H1 (cell line): ENCODE results near the gene CBX4. TPM values are rescaled to one million over a fixed set of nuclear protein-coding genes. Genes with fewer than 3 reads are reported as not detected.
A peak's percentile ranks its signal among the peaks of the same experiment; 100 is the strongest.

Experiments
- CTCF ChIA-PET: fragments of 300-600 bp; sonication (Branson Sonifier 250); formaldehyde crosslinking; loops from one replicate; lab custom pipeline; 2021; ENCODE audit not compliant: partially characterized antibody; lab: Charles Lee
- POLR2A ChIA-PET: fragments of 300-600 bp; sonication (Branson Sonifier 250); formaldehyde crosslinking; loops from one replicate; lab custom pipeline; 2021; ENCODE audit warnings: inconsistent platforms; ENCODE audit not compliant: partially characterized antibody; lab: Charles Lee
- DNase-seq, 2 experiments: peaks; one replicate each; pipeline versions ENCODE4 v3.0.0 to v3.0.0-alpha.2; 2010 to 2022; ENCODE audit warnings: low spot score in 2 of 2, low read depth in 1 of 2, mixed read lengths in 1 of 2
- FAIRE-seq: peaks from 2 replicates; lab custom pipeline; 2011; peaks lifted over from hg19 to GRCh38; lab: Jason Lieb, UNC
- H2AFZ ChIP-seq: 2 replicates; pipeline ENCODE4 v1.8.1; 2012; ENCODE audit warnings: low read length, inconsistent platforms
- H2AK5ac ChIP-seq: 2 replicates; pipeline ENCODE4 v1.6.1; 2013; ENCODE audit warnings: low read depth, low read length
- H2BK120ac ChIP-seq: replicated peaks from 2 replicates; pipeline ENCODE3; 2013; ENCODE audit warnings: low read depth, low read length, inconsistent platforms
- H2BK12ac ChIP-seq: 2 replicates; pipeline ENCODE4 v1.6.1; 2013; ENCODE audit warnings: low read depth, low read length
- H2BK15ac ChIP-seq: 2 replicates; pipeline ENCODE4 v1.6.1; 2013; ENCODE audit warnings: low read length
- H2BK20ac ChIP-seq: 2 replicates; pipeline ENCODE4 v1.6.1; 2013; ENCODE audit warnings: low read length
- H2BK5ac ChIP-seq: 2 replicates; pipeline ENCODE4 v1.6.1; 2013; ENCODE audit warnings: low read depth, low read length
- H3K14ac ChIP-seq: 2 replicates; pipeline ENCODE4 v1.6.1; 2013; ENCODE audit warnings: inconsistent platforms; ENCODE audit not compliant: insufficient read length
- H3K18ac ChIP-seq: 2 replicates; pipeline ENCODE4 v1.6.1; 2013; ENCODE audit warnings: low read length; ENCODE audit errors: extremely low read depth
- H3K23ac ChIP-seq: 2 replicates; pipeline ENCODE4 v1.6.1; 2013; ENCODE audit warnings: inconsistent platforms; ENCODE audit not compliant: insufficient read length
- H3K23me2 ChIP-seq: 2 replicates; pipeline ENCODE4 v1.6.1; 2013; ENCODE audit warnings: low read depth, low read length
- H3K27ac ChIP-seq: 2 replicates; pipeline ENCODE4 v1.6.1; 2011; ENCODE audit warnings: low read depth, low read length, inconsistent platforms
- H3K27me3 ChIP-seq, 4 experiments: replicated peaks in 1 of 4; 1 replicate in 1 of 4; 2 replicates in 3 of 4; pipeline versions ENCODE4 v1.6.1 to v1.8.1; 2011 to 2013; ENCODE audit warnings: low read length in 3 of 4, mild to moderate bottlenecking in 3 of 4, inconsistent platforms in 2 of 4, mixed read lengths in 2 of 4, moderate library complexity in 1 of 4; ENCODE audit not compliant: control insufficient read depth in 3 of 4, insufficient read depth in 3 of 4; ENCODE audit errors: extremely low read depth in 1 of 4
- H3K36me3 ChIP-seq, 4 experiments: 2 replicates each; pipeline versions ENCODE4 v1.6.1 to v1.8.1; 2011 to 2013; ENCODE audit warnings: mild to moderate bottlenecking in 4 of 4, low read length in 3 of 4, moderate library complexity in 2 of 4, control low read depth in 1 of 4, inconsistent platforms in 1 of 4; ENCODE audit not compliant: insufficient read depth in 4 of 4, control insufficient read depth in 2 of 4
- H3K4ac ChIP-seq: replicated peaks from 2 replicates; pipeline ENCODE3; 2013; ENCODE audit warnings: low read length, low read depth, mixed read lengths, inconsistent platforms; ENCODE audit not compliant: insufficient read length
- H3K4me1 ChIP-seq, 4 experiments: replicated peaks in 1 of 4; 1 replicate in 1 of 4; 2 replicates in 3 of 4; pipeline versions ENCODE4 v1.6.1 to v1.8.1; 2011 to 2013; ENCODE audit warnings: low read length in 3 of 4, inconsistent platforms in 2 of 4, mixed read lengths in 1 of 4; ENCODE audit not compliant: insufficient read depth in 4 of 4, control insufficient read depth in 3 of 4
- H3K4me2 ChIP-seq, 2 experiments: 2 replicates each; pipeline versions ENCODE4 v1.6.1 to v1.8.1; 2011 to 2013; ENCODE audit warnings: low read depth in 2 of 2, low read length in 2 of 2, control low read depth in 1 of 2, inconsistent platforms in 1 of 2, mild to moderate bottlenecking in 1 of 2; ENCODE audit not compliant: insufficient read depth in 1 of 2
- H3K4me3 ChIP-seq, 4 experiments: fragments of 200-600, 300-600 bp in 1 of 4; sonication (generic), shearing (Covaris generic), sonication (Bioruptor Twin) in 1 of 4; 2 replicates each; pipeline versions ENCODE4 v1.5.1 to v1.8.1; 2011 to 2016; ENCODE audit warnings: low read length in 4 of 4, low read depth in 3 of 4, control low read depth in 2 of 4, inconsistent platforms in 2 of 4, mild to moderate bottlenecking in 2 of 4, mixed read lengths in 1 of 4, moderate library complexity in 1 of 4; ENCODE audit not compliant: insufficient read depth in 2 of 4; ENCODE audit errors: extremely low read depth in 1 of 4
- H3K56ac ChIP-seq: replicated peaks from 2 replicates; pipeline ENCODE3; 2013; ENCODE audit warnings: low read depth, mild to moderate bottlenecking, mixed read lengths, low read length, inconsistent platforms; ENCODE audit not compliant: insufficient read length
- H3K79me1 ChIP-seq: 2 replicates; pipeline ENCODE4 v1.6.1; 2013; ENCODE audit warnings: low read depth, low read length, control low read depth
- H3K79me2 ChIP-seq, 2 experiments: 2 replicates each; pipeline versions ENCODE4 v1.6.1 to v1.8.1; 2012 to 2013; ENCODE audit warnings: low read length in 2 of 2, mild to moderate bottlenecking in 2 of 2, inconsistent platforms in 1 of 2; ENCODE audit not compliant: insufficient read depth in 2 of 2, control insufficient read depth in 1 of 2
- H3K9ac ChIP-seq, 4 experiments: replicated peaks in 1 of 4; 1 replicate in 1 of 4; 2 replicates in 3 of 4; pipeline versions ENCODE4 v1.6.1 to v1.8.1; 2011 to 2013; ENCODE audit warnings: low read depth in 3 of 4, low read length in 3 of 4, control low read depth in 2 of 4, mild to moderate bottlenecking in 2 of 4, moderate library complexity in 2 of 4, inconsistent platforms in 1 of 4; ENCODE audit errors: extremely low read depth in 1 of 4
- H3K9me3 ChIP-seq, 2 experiments: 2 replicates each; pipeline versions ENCODE4 v1.6.1 to v1.8.1; 2012 to 2013; ENCODE audit warnings: mild to moderate bottlenecking in 2 of 2, moderate library complexity in 2 of 2, control low read depth in 1 of 2, inconsistent platforms in 1 of 2, low read depth in 1 of 2, low read length in 1 of 2, mixed read lengths in 1 of 2; ENCODE audit not compliant: insufficient read depth in 2 of 2
- H4K20me1 ChIP-seq, 2 experiments: replicated peaks in 1 of 2; 2 replicates each; pipeline versions ENCODE3 to v1.8.1; 2011 to 2013; ENCODE audit warnings: inconsistent platforms in 2 of 2, low read length in 2 of 2, mild to moderate bottlenecking in 1 of 2; ENCODE audit not compliant: insufficient read depth in 2 of 2, control insufficient read depth in 1 of 2
- H4K5ac ChIP-seq: 2 replicates; pipeline ENCODE4 v1.6.1; 2013; ENCODE audit warnings: low read length, low read depth, mixed read lengths, inconsistent platforms; ENCODE audit not compliant: insufficient read length
- H4K8ac ChIP-seq: 2 replicates; pipeline ENCODE4 v1.8.0; 2013; ENCODE audit warnings: mild to moderate bottlenecking, moderate library complexity, low read length, inconsistent platforms; ENCODE audit not compliant: insufficient read depth; ENCODE audit errors: extremely low read depth
- H4K91ac ChIP-seq: replicated peaks from 2 replicates; pipeline ENCODE3; 2013; ENCODE audit warnings: low read length, mixed read lengths, inconsistent platforms; ENCODE audit not compliant: insufficient read length
- CBX8 ChIP-seq: fragments of 300-800, 300-1000 bp; sonication (generic); IDR thresholded peaks from 2 replicates; pipeline ENCODE4 v1.7.1; 2016; ENCODE audit warnings: low read depth, low read length, borderline replicate concordance
- FOSL1 ChIP-seq: IDR thresholded peaks from 2 replicates; pipeline ENCODE4 v1.6.1; 2011; ENCODE audit warnings: mild to moderate bottlenecking, low read depth, low read length, moderate library complexity; ENCODE audit not compliant: insufficient read depth
- GABPA ChIP-seq: IDR thresholded peaks from 2 replicates; pipeline ENCODE4 v1.6.1; 2011; ENCODE audit warnings: mild to moderate bottlenecking, low read length, moderate library complexity, borderline replicate concordance; ENCODE audit not compliant: insufficient read depth
- HDAC2 ChIP-seq, 2 experiments: fragments of 300-600 bp in 1 of 2; sonication (generic) in 1 of 2; IDR thresholded peaks; 2 replicates each; pipeline ENCODE4 v1.6.1; 2011 to 2012; ENCODE audit warnings: low read depth in 2 of 2, low read length in 2 of 2, mild to moderate bottlenecking in 2 of 2, moderate library complexity in 2 of 2, borderline replicate concordance in 1 of 2, inconsistent platforms in 1 of 2
- KDM4A ChIP-seq: IDR thresholded peaks from one replicate; pipeline ENCODE4 v1.7.1; 2012; ENCODE audit warnings: low read depth, mild to moderate bottlenecking, moderate library complexity, low read length, inconsistent platforms; ENCODE audit not compliant: severe bottlenecking
- PHF8 ChIP-seq: fragments of 200-600 bp; sonication (generic); conservative IDR thresholded peaks from 2 replicates; pipeline ENCODE4 v1.7.1; 2012; ENCODE audit warnings: low read depth, mild to moderate bottlenecking, inconsistent platforms, low read length, moderate library complexity
- SAP30 ChIP-seq: fragments of 300-600 bp; sonication (generic); IDR thresholded peaks from 2 replicates; pipeline ENCODE4 v1.7.1; 2012; ENCODE audit warnings: low read length, moderate library complexity, mild to moderate bottlenecking, inconsistent platforms; ENCODE audit not compliant: insufficient read depth, insufficient replicate concordance
- SIN3A ChIP-seq, 2 experiments: IDR thresholded peaks in 1 of 2; conservative IDR thresholded peaks in 1 of 2; 2 replicates each; pipeline ENCODE4 v1.6.1; 2011 to 2012; ENCODE audit warnings: low read length in 2 of 2, improper control_type of control experiment in 1 of 2, low read depth in 1 of 2, mild to moderate bottlenecking in 1 of 2
- SRF ChIP-seq: IDR thresholded peaks from 2 replicates; pipeline ENCODE4 v1.6.1; 2011; ENCODE audit warnings: mild to moderate bottlenecking, low read depth, low read length, moderate library complexity
- TAF1 ChIP-seq: IDR thresholded peaks from 2 replicates; pipeline ENCODE4 v1.6.1; 2011; ENCODE audit warnings: mild to moderate bottlenecking, low read depth, low read length
- TBP ChIP-seq: IDR thresholded peaks from 2 replicates; pipeline ENCODE4 v1.6.1; 2011; ENCODE audit warnings: low read depth, low read length, improper control_type of control experiment
- TCF12 ChIP-seq: IDR thresholded peaks from 2 replicates; pipeline ENCODE4 v1.6.1; 2011; ENCODE audit warnings: low read depth, mild to moderate bottlenecking, low read length
- YY1 ChIP-seq: IDR thresholded peaks from 2 replicates; pipeline ENCODE4 v1.6.1; 2011; ENCODE audit warnings: low read depth, mild to moderate bottlenecking, low read length
- WGBS, 2 experiments: shearing (Covaris generic) in 1 of 2; methylation state at CpG; one replicate each; pipeline versions ENCODE4 v1.1.6 to v1.1.7; 2013 to 2015; ENCODE audit warnings: low lambda C conversion rate in 2 of 2, mixed read lengths in 2 of 2, inconsistent platforms in 1 of 2, low coverage in 1 of 2, missing lambda C conversion rate in 1 of 2; ENCODE audit not compliant: insufficient replicate concordance in 2 of 2, insufficient coverage in 1 of 2, insufficient read length in 1 of 2; ENCODE audit errors: extremely low coverage in 1 of 2, missing lambda C conversion rate in 1 of 2; 5-methylcytosine and 5-hydroxymethylcytosine counted together
- polyA plus RNA-seq, 7 experiments: library from polyadenylated mRNA; depleted of rRNA in 3 of 7; stranded (reverse) in 5 of 7; unstranded in 2 of 7; fragments of >200 nt in 5 of 7; fragments of 200-250 nt in 2 of 7; gene quantifications; 1 replicate in 5 of 7; 2 replicates in 1 of 7; 4 replicates in 1 of 7; pipeline versions ENCODE4 v1.2.1 to v1.2.3, GENCODE V29; 2011 to 2013; ENCODE audit warnings: missing spikeins in 2 of 7, mixed read lengths in 2 of 7
- total RNA-seq: library from RNA; stranded (reverse); fragmentation: NEBNext Ultra II Directional; extraction: Animal tissue kit (Norgen Biotek cat#: 25700); gene quantifications from 2 replicates; pipeline ENCODE4 v1.2.1, GENCODE V29; 2021

Gene CBX4
- total and polyA plus RNA-seq, 2 of the 8 experiments (the other 6 are each of a cell fraction or from before 2014, with no cell fraction given), result 1.8 to 4.0 TPM

GRCh38 chr17:79871131-79871530 lies 31.9 kb upstream of the CBX4 start:
- no peak overlapping the region for H3K4me3 ChIP-seq
- H2BK12ac ChIP-seq, result no peak overlapping the region
- no peak overlapping the region; the same call in 1 of the 2 replicates for H2AFZ ChIP-seq
- H2BK15ac ChIP-seq, result 0 out of 2 replicates have a peak overlapping the region, but pooled peaks have one; percentile 61
- no peak overlapping the region for H2BK120ac ChIP-seq
- WGBS, 2 experiments, result 91% methylated on average over 14 of the region's 18 CpGs; no CpG with 5 or more reads in 1 of the 2 experiments
- peaks cover 0 to 7% (median 0%) of the 10 kb centered on the region in 4 experiments; a peak in 4 of 7 replicates for H3K4me1 ChIP-seq
- H2BK20ac ChIP-seq, result no peak overlapping the region
- ChIA-PET POLR2A (interaction anchor here (0.7 to 1.2 kb wide), 2 partner anchors 11 to 38 kb away, joined by 3 to 4 read pairs; no protein-coding TSS in a partner anchor), CTCF (interaction anchor here (1.1 to 7.3 kb wide), 10 partner anchors 8 to 99 kb away, joined by 3 to 64 read pairs (median 5); no protein-coding TSS in a partner anchor)
- no peak overlapping the region for H2BK5ac ChIP-seq
- H3K18ac ChIP-seq, result no peak overlapping the region
- no peak overlapping the region for H3K4ac ChIP-seq
- H3K56ac ChIP-seq, result no peak overlapping the region
- no peak overlapping the region for H2AK5ac ChIP-seq
- H4K8ac ChIP-seq, result no peak overlapping the region
- H3K14ac ChIP-seq, result no peak overlapping the region
- no peak overlapping the region for H4K91ac ChIP-seq
- no peaks in the 10 kb centered on the region for H3K36me3 ChIP-seq
- no peaks in the 10 kb centered on the region for H3K79me2 ChIP-seq
- H4K5ac ChIP-seq, result no peak overlapping the region
- H3K23me2 ChIP-seq, result no peaks in the 10 kb centered on the region
- H3K9ac ChIP-seq, result no peak overlapping the region
- H3K27ac ChIP-seq, result no peak overlapping the region
- H3K27me3 ChIP-seq, result no peaks in the 10 kb centered on the region; a peak in 1 of 7 replicates
- H4K20me1 ChIP-seq, result no peaks in the 10 kb centered on the region
- H3K4me2 ChIP-seq, result no peak overlapping the region
- no peak overlapping the region for H3K23ac ChIP-seq
- DNase-seq (no peak), FAIRE-seq (no peak)
- no peaks in the 10 kb centered on the region for H3K79me1 ChIP-seq
- no peaks in the 10 kb centered on the region for H3K9me3 ChIP-seq
- TF ChIP-seq SRF (no peak), KDM4A (no peak), SIN3A (conservative IDR thresholded peaks at IDR 0.05 in 1 of 2, IDR thresholded peaks at IDR 0.05 in 1 of 2; ENCODE audit: low read depth in 1 of 2, low read length in 2 of 2) (no peak), PHF8 (no peak), TAF1 (no peak), YY1 (no peak), CBX8 (no peak), HDAC2 (IDR thresholded peaks at IDR 0.05; ENCODE audit: borderline replicate concordance in 1 of 2, low read depth in 2 of 2, low read length in 2 of 2) (no peak), FOSL1 (no peak), SAP30 (no peak), TBP (no peak), GABPA (no peak), TCF12 (no peak)
